ENCODE measurements around the gene HACD1. TPM values are rescaled to one million over a fixed set of nuclear protein-coding genes. Genes with fewer than 3 reads are reported as not detected.

The HACD1 gene
- total and polyA plus RNA-seq, 10 of the 15 experiments (the other 5 are each of a cell fraction or from before 2014, with no cell fraction given): 0.22 to 1.5 (median 0.78) TPM; not detected in 1

GRCh38 chr10:17651896-17652295 is 34.7 kb upstream of the HACD1 start:
- intact Hi-C loops (cut with micrococcal nuclease; ENCODE audit: unreplicated experiment): no loop called here
- no peak overlapping the region for H3K9ac ChIP-seq (ENCODE audit: control insufficient read depth, insufficient read depth, low read length)
- CTCF ChIA-PET: interaction anchor here (0.7 kb wide), 1 partner anchor 11 kb away, joined by 3 read pairs; no protein-coding TSS in a partner anchor
- H3K4me3 ChIP-seq: no peak overlapping the region
- no peak overlapping the region for H3K4me2 ChIP-seq (ENCODE audit: control insufficient read depth, insufficient read depth)
- H3K27me3 ChIP-seq (replicated peaks in 1 of 2; ENCODE audit: control insufficient read depth in 2 of 2, insufficient read depth in 2 of 2, low read length in 1 of 2): no peaks in the 10 kb centered on the region
- no peak overlapping the region for H3K27ac ChIP-seq (ENCODE audit: control insufficient read depth, insufficient read depth)
- ATAC-seq: no peak
- no peaks in the 10 kb centered on the region for H4K20me1 ChIP-seq (ENCODE audit: control insufficient read depth, insufficient read depth)
- peaks cover 71% of the 10 kb centered on the region for H3K79me2 ChIP-seq (ENCODE audit: control insufficient read depth, insufficient read depth, low read length)
- RAD21 ChIA-PET (ENCODE audit: unreplicated experiment): interaction anchor here (1.1 to 1.4 kb wide), 2 partner anchors 8 to 11 kb away, joined by 4 to 5 read pairs; partner anchors contain the start of gene STAM
- H3K36me3 ChIP-seq (ENCODE audit: control insufficient read depth in 2 of 2, insufficient read depth in 2 of 2, low read length in 1 of 2): peaks cover 0 to 4% of the 10 kb centered on the region in 2 experiments; a peak in 1 of 4 replicates
- in situ Hi-C loops (cut with MboI): loop anchor here (10.0 kb wide), 1 partner anchor 1003 kb away; the partner anchor contains the start of genes ARL5B and NSUN6
- H2AFZ ChIP-seq (ENCODE audit: control insufficient read depth, low read depth, low read length): no peak overlapping the region
- SMC1A ChIA-PET (ENCODE audit: uncharacterized antibody, unreplicated experiment): interaction anchor here (1.2 kb wide), 1 partner anchor 33 kb away, joined by 3 read pairs; no protein-coding TSS in a partner anchor
- FAIRE-seq: no peak
- POLR2A ChIA-PET: interaction anchor here (2.1 kb wide), 1 partner anchor 8 kb away, joined by 9 read pairs; the partner anchor contains the start of gene STAM
- BruUV-seq (replicated peaks): no TSS peak
- H3K9me3 ChIP-seq (replicated peaks; ENCODE audit: control insufficient read depth, insufficient read depth, low read length): peaks cover 19% of the 10 kb centered on the region
- no peak for DNase-seq (ENCODE audit: low read depth, low spot score)
- H3K4me1 ChIP-seq (ENCODE audit: control insufficient read depth, insufficient read depth, low read length): peaks cover 11% of the 10 kb centered on the region; the same call in 1 of the 2 replicates
- no peak for TF ChIP-seq HDGF (IDR thresholded peaks at IDR 0.05)
- no peak for TF ChIP-seq TCF3 (IDR thresholded peaks at IDR 0.05; ENCODE audit: borderline replicate concordance, insufficient read depth, low read depth, low read length)
- TF ChIP-seq CUX1 (IDR thresholded peaks at IDR 0.05; ENCODE audit: insufficient replicate concordance, low read depth, low read length): no peak
- no peak for TF ChIP-seq CHD4 (IDR thresholded peaks at IDR 0.05)
- no peak for TF ChIP-seq CBX3 (IDR thresholded peaks at IDR 0.05; ENCODE audit: borderline replicate concordance, low read depth)
- no peak for TF ChIP-seq CREM (IDR thresholded peaks at IDR 0.05; ENCODE audit: low read depth)
- TF ChIP-seq JUNB (IDR thresholded peaks at IDR 0.05): no peak
- TF ChIP-seq E4F1 (IDR thresholded peaks at IDR 0.05; ENCODE audit: borderline replicate concordance, partially characterized antibody): no peak
- no peak for TF ChIP-seq NFXL1 (IDR thresholded peaks at IDR 0.05; ENCODE audit: borderline replicate concordance)
- TF ChIP-seq ATF2 (IDR thresholded peaks at IDR 0.05; ENCODE audit: low read length): no peak
- no peak for TF ChIP-seq SRF (IDR thresholded peaks at IDR 0.05; ENCODE audit: low read depth in 2 of 2, low read length in 2 of 2)
- TF ChIP-seq MEF2A (IDR thresholded peaks at IDR 0.05; ENCODE audit: insufficient read depth, low read depth, low read length): no peak
- TF ChIP-seq USF2 (IDR thresholded peaks at IDR 0.05; ENCODE audit: borderline replicate concordance, low read depth, low read length): no peak
- TF ChIP-seq TARDBP (IDR thresholded peaks at IDR 0.05; ENCODE audit: borderline replicate concordance): no peak
- TF ChIP-seq EP300 (IDR thresholded peaks at IDR 0.05; ENCODE audit: borderline replicate concordance in 1 of 2, control insufficient read depth in 1 of 2, low read depth in 2 of 2, low read length in 2 of 2): no peak

All from GM12878 (cell line).